Transverse colon (tissue), 4 donors: ENCODE measurements around the gene CSRP1.
A peak's percentile ranks its signal among the peaks of the same experiment; 100 is the strongest.

Experiments used
- EP300 ChIP-seq: sonication (generic); formaldehyde crosslinking; IDR thresholded peaks from one replicate; pipeline ENCODE4 v1.6.1; 2017; ENCODE audit warnings: antibody characterized with exemption, low read depth
- POLR2A ChIP-seq: fragments of 450-650 bp; IDR thresholded peaks from one replicate; pipeline ENCODE4 v1.6.1; 2016; ENCODE audit warnings: antibody characterized with exemption, mild to moderate bottlenecking, moderate library complexity
- POLR2AphosphoS5 ChIP-seq, 3 donors: sonication (generic); formaldehyde crosslinking; IDR thresholded peaks; one replicate each; pipeline ENCODE4 v1.6.1; 2016; ENCODE audit warnings: antibody characterized with exemption in 3 of 3
- TF ChIP-seq, protein P1 (sequence below), 5 experiments: fragments of 200-600 bp in 3 of 5; fragments of 450-650 bp in 2 of 5; sonication (generic) in 3 of 5; IDR thresholded peaks; 1 replicate in 2 of 5; 2 replicates in 3 of 5; pipeline ENCODE4 v1.5.1; 2016 to 2017; ENCODE audit warnings: antibody characterized with exemption in 5 of 5, inconsistent platforms in 3 of 5, mild to moderate bottlenecking in 2 of 5, moderate library complexity in 1 of 5

DNA sequence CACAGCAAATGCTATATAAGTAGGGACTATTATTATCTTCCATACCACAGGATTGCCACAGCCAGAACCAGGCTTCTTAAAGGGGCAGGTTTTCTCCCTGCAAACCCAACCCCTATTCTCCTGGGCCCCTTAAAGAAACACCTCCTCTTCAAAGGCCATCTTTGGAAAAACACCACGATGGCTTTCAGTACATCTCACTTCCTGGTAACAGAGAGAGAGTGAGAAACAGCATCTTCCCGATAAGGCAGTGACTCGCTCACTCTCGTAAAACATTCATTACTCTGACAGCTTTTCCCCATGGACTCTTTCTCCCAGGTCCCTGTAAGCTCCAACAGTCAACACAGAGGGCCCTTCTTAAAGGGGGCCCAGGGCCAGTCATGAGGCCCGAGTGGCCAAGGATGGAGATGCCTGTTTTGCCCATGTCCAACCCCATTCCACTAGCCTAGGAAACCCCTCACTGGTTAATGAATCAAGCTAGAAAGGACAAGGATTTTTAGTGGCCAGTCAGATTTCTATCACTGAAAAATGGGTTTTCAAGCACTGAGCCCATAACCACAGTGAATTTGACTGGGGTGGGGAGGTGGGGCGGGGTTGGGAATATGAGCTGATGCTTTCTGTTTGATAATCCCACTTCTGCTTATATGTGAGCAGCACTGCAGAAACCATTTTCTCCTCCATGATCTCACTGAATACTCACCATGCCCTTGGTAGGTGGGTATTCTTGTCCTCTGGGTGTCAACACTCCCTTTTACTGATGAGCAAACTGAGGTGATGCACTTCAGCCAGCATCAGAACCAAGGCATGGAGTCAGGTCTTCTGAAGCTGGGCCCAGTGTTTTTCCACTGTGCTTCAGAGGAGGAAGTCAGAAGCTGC lies 28.4 kb upstream of the CSRP1 start:
- peak; percentile 37 to 46 (median 40) for TF ChIP-seq POLR2AphosphoS5 (IDR thresholded peaks at IDR 0.05)
- peak; percentile 86 for TF ChIP-seq EP300
- TF ChIP-seq, protein P1, sequence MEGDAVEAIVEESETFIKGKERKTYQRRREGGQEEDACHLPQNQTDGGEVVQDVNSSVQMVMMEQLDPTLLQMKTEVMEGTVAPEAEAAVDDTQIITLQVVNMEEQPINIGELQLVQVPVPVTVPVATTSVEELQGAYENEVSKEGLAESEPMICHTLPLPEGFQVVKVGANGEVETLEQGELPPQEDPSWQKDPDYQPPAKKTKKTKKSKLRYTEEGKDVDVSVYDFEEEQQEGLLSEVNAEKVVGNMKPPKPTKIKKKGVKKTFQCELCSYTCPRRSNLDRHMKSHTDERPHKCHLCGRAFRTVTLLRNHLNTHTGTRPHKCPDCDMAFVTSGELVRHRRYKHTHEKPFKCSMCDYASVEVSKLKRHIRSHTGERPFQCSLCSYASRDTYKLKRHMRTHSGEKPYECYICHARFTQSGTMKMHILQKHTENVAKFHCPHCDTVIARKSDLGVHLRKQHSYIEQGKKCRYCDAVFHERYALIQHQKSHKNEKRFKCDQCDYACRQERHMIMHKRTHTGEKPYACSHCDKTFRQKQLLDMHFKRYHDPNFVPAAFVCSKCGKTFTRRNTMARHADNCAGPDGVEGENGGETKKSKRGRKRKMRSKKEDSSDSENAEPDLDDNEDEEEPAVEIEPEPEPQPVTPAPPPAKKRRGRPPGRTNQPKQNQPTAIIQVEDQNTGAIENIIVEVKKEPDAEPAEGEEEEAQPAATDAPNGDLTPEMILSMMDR (IDR thresholded peaks at IDR 0.05) = no peak
- no peak for TF ChIP-seq POLR2A
